KOPT-K1 (cell line): ENCODE data around the gene NKD2.
"Not testable (repeated sequence)": the region's sequence is repeated elsewhere in the genome, so short reads cannot be mapped to it uniquely, and the experiment has no call there.

Source experiments
- H3K27ac ChIP-seq: fragments of 200-600 bp; sonication (generic); 2 replicates; pipeline ENCODE4 v1.5.1; 2016; ENCODE audit warnings: antibody characterized with exemption, mild to moderate bottlenecking, low read depth, low read length; ENCODE audit not compliant: poor library complexity, severe bottlenecking
- H3K36me3 ChIP-seq: fragments of 200-600 bp; sonication (generic); 2 replicates; pipeline ENCODE4 v1.5.1; 2017; ENCODE audit warnings: antibody characterized with exemption, mild to moderate bottlenecking, low read length, moderate library complexity; ENCODE audit not compliant: insufficient read depth
- H3K9me3 ChIP-seq: fragments of 200-600 bp; sonication (generic); 2 replicates; pipeline ENCODE4 v1.5.1; 2017; ENCODE audit warnings: antibody characterized with exemption, low read length, mild to moderate bottlenecking; ENCODE audit not compliant: insufficient read depth, poor library complexity, severe bottlenecking

The NKD2 gene

GRCh38 chr5:1054018-1054798 is 45.6 kb downstream of the NKD2 start:
- Histone ChIP-seq H3K27ac (no peak overlapping the region), H3K36me3 (peaks cover 74% of the 10 kb centered on the region)

GRCh38 chr5:1054799-1055775 is 46.5 kb downstream of the NKD2 start:
- Histone ChIP-seq H3K9me3 (no peaks in the 10 kb centered on the region), H3K36me3 (peaks cover 82% of the 10 kb centered on the region), H3K27ac (no peak overlapping the region)

More at GRCh38 chr5:1054018-1054798, 45.6 kb downstream of the NKD2 start:
- H3K9me3 ChIP-seq, result no peaks in the 10 kb centered on the region

- peaks cover 84% of the 10 kb centered on the region for H3K36me3 ChIP-seq
Observed at GRCh38 chr5:1055896-1056610, 47.5 kb downstream of the NKD2 start.

GRCh38 chr5:1056611-1057484 is 48.2 kb downstream of the NKD2 start:
- Histone ChIP-seq H3K36me3 (peaks cover 81% of the 10 kb centered on the region), H3K9me3 (no peaks in the 10 kb centered on the region), H3K27ac (no peak overlapping the region)

More at GRCh38 chr5:1055896-1056610, 47.5 kb downstream of the NKD2 start:
- Histone ChIP-seq H3K9me3 (no peaks in the 10 kb centered on the region), H3K27ac (no peak overlapping the region)

GRCh38 chr5:1057485-1058082 is 49.0 kb downstream of the NKD2 start:
- H3K9me3 ChIP-seq, result no peaks in the 10 kb centered on the region

GRCh38 chr5:1058083-1058945 is 49.7 kb downstream of the NKD2 start:
- Histone ChIP-seq H3K9me3 (no peaks in the 10 kb centered on the region), H3K36me3 (peaks cover 79% of the 10 kb centered on the region), H3K27ac (no peak overlapping the region)

More at GRCh38 chr5:1057485-1058082, 49.0 kb downstream of the NKD2 start:
- no peak overlapping the region for H3K27ac ChIP-seq
- H3K36me3 ChIP-seq, result peaks cover 79% of the 10 kb centered on the region

- no peaks in the 10 kb centered on the region for H3K9me3 ChIP-seq
- no peak overlapping the region for H3K27ac ChIP-seq
- H3K36me3 ChIP-seq, result peaks cover 70% of the 10 kb centered on the region
Observed at GRCh38 chr5:1058988-1059883, 50.6 kb downstream of the NKD2 start.

- H3K36me3 ChIP-seq, result peaks cover 63% of the 10 kb centered on the region
- H3K9me3 ChIP-seq, result no peaks in the 10 kb centered on the region
- no peak overlapping the region for H3K27ac ChIP-seq
Observed at GRCh38 chr5:1059884-1060263, 51.3 kb downstream of the NKD2 start.

GRCh38 chr5:1060535-1060981 is 52.0 kb downstream of the NKD2 start:
- H3K36me3 ChIP-seq, result peaks cover 57% of the 10 kb centered on the region
- no peaks in the 10 kb centered on the region for H3K9me3 ChIP-seq
- H3K27ac ChIP-seq, result no peak overlapping the region

GRCh38 chr5:1061292-1061691 is 52.7 kb downstream of the NKD2 start:
- H3K9me3 ChIP-seq, H3K27ac ChIP-seq: not testable (repeated sequence)
- H3K36me3 ChIP-seq, result peaks cover 50% of the 10 kb centered on the region

GRCh38 chr5:1061916-1062315 is 53.3 kb downstream of the NKD2 start:
- H3K27ac ChIP-seq, result no peak overlapping the region
- H3K9me3 ChIP-seq, result no peaks in the 10 kb centered on the region
- peaks cover 44% of the 10 kb centered on the region for H3K36me3 ChIP-seq
